T-helper 2 cell (primary cell): ENCODE measurements around the gene KIF1A.

ENCODE experiments used
- DNase-seq, 5 experiments: peaks; one replicate each; pipeline versions ENCODE4 v3.0.0 to v3.0.0-alpha.2; 2012 to 2022

The KIF1A gene

GRCh38 chr2:240819126-240819857 lies 727 bp downstream of the KIF1A start:
- no peak for DNase-seq

GRCh38 chr2:240818293-240819125 lies 1.5 kb downstream of the KIF1A start:
- no peak for DNase-seq

- DNase-seq: no peak
Observed at GRCh38 chr2:240817496-240818292, 2.3 kb downstream of the KIF1A start.

- DNase-seq: no peak
Observed at GRCh38 chr2:240816584-240817495, 3.2 kb downstream of the KIF1A start.

- DNase-seq: no peak
Observed at GRCh38 chr2:240815761-240816583, 4.0 kb downstream of the KIF1A start.

GRCh38 chr2:240814946-240815760 lies 4.9 kb downstream of the KIF1A start:
- no peak for DNase-seq

GRCh38 chr2:240814280-240814679 lies 5.7 kb downstream of the KIF1A start:
- no peak for DNase-seq

GRCh38 chr2:240813231-240813921 lies 6.6 kb downstream of the KIF1A start:
- DNase-seq: no peak

- no peak for DNase-seq
Observed at GRCh38 chr2:240812721-240813120, 7.3 kb downstream of the KIF1A start.

GRCh38 chr2:240812301-240812680 lies 7.7 kb downstream of the KIF1A start:
- no peak for DNase-seq

- DNase-seq: no peak
Observed at GRCh38 chr2:240811346-240812300, 8.4 kb downstream of the KIF1A start.

GRCh38 chr2:240810621-240811020 lies 9.4 kb downstream of the KIF1A start:
- DNase-seq: no peak

- DNase-seq: no peak
Observed at GRCh38 chr2:240810199-240810598, 9.8 kb downstream of the KIF1A start.

GRCh38 chr2:240809276-240809675 lies 10.7 kb downstream of the KIF1A start:
- no peak for DNase-seq

- DNase-seq: no peak
Observed at GRCh38 chr2:240806459-240806858, 13.6 kb downstream of the KIF1A start.

- no peak for DNase-seq
Observed at GRCh38 chr2:240806006-240806405, 14.0 kb downstream of the KIF1A start.

GRCh38 chr2:240803191-240803590 lies 16.8 kb downstream of the KIF1A start:
- no peak for DNase-seq

- DNase-seq: no peak
Observed at GRCh38 chr2:240799033-240799820, 20.8 kb downstream of the KIF1A start.
